CD4-positive, alpha-beta T cell treated with Interleukin-1 beta for 1 hour (primary cell): ENCODE measurements around the gene TNF.

Experiments
- DNase-seq, 2 donors: peaks; one replicate each; pipeline ENCODE4 v3.0.0-alpha.2; 2020 to 2022

The TNF gene

DNA sequence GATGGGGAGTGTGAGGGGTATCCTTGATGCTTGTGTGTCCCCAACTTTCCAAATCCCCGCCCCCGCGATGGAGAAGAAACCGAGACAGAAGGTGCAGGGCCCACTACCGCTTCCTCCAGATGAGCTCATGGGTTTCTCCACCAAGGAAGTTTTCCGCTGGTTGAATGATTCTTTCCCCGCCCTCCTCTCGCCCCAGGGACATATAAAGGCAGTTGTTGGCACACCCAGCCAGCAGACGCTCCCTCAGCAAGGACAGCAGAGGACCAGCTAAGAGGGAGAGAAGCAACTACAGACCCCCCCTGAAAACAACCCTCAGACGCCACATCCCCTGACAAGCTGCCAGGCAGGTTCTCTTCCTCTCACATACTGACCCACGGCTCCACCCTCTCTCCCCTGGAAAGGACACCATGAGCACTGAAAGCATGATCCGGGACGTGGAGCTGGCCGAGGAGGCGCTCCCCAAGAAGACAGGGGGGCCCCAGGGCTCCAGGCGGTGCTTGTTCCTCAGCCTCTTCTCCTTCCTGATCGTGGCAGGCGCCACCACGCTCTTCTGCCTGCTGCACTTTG is at the start of gene TNF:
TSS of gene TNF (plus strand) at position 231 of the 567 bp plus-strand sequence. CDS start at position 408, 177 bp downstream.
- peak; percentile 90 to 93 for DNase-seq

GRCh38 chr6:31525932-31526591 is 49.3 kb upstream of the TNF start:
- no peak for DNase-seq

DNA sequence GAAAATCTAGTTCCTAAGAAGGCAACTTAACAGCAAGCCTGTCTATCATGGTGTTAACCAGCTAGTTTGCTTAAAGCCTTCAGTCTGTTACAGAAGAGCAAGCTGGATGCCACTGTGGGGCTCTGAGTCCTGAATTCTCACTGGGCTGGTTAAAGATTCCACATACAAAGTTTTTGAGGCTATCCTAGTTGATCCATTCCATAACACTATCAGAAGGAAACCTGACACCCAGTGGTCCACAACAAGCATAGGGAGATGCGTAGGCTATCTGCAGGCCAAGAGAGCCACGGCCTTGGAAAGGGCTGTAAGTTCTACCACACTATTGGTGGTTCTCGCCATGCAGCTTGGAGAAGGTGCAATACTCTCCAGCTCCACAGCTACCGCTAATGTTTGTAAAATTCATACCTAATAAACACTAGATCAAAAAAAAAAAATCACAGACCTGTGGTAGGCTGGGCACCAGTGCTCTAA is 47.0 kb upstream of the TNF start:
- DNase-seq, result no peak

DNA sequence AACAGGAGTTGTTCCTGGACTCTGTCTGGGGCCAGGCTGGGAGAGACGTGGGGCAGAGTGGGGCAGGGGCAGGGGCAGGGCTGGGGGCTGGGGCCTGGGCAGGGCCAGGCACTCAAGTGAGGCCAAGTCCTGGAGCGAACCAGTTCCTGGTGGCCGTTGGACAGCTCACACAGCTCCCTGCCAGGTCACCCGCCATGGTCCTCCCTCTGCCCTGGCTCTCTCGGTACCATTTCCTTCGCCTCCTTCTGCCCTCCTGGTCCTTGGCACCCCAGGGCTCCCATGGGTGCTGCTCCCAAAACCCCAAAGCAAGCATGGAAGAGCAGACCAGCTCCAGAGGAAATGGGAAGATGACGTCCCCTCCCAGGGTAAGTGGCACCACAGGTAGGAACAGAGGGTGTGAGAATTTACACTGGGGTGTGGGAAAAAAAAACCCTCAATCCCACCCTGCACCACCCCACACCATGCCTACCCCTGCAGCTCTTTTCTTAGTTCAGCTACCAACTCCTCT is 46.5 kb upstream of the TNF start, which contains the start of gene MCCD1:
TSS of gene MCCD1 (plus strand) at position 142 of the 508 bp plus-strand sequence. CDS start at position 195, 53 bp downstream.
- no peak for DNase-seq

DNA sequence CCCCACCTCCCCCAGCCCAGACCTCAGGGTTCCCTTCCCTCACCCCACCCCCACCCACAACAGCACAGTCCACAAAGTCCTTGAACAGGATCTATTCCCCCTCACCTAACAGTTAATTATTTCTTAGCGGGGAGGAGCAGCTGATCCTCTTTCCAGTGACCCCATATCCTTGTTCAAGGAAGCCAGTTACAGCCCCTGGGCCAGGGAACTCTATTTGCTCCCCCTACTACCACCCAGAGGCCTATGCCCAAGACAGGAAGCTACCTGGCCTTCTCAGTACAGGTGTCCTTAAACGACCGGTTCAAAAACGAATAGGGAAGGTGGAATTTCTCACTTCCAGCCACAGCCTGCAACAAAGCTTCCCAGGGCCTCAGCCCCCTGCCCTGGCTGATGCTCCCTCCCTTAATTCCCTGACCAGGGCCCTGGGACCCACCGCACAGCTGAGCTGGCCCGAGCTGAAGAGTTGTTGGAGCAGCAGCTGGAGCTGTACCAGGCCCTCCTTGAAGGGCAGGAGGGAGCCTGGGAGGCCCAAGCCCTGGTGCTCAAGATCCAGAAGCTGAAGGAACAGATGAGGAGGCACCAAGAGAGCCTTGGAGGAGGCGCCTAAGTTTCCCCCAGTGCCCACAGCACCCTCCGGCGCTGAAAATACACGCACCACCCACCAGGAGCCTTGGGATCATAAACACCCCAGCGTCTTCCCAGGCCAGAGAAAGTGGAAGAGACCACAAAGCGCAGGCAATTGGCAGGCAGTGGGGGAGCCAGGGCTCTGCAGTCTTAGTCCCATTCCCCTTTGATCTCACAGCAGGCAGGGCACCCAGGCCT is 45.8 kb upstream of the TNF start:
- no peak for DNase-seq

DNA sequence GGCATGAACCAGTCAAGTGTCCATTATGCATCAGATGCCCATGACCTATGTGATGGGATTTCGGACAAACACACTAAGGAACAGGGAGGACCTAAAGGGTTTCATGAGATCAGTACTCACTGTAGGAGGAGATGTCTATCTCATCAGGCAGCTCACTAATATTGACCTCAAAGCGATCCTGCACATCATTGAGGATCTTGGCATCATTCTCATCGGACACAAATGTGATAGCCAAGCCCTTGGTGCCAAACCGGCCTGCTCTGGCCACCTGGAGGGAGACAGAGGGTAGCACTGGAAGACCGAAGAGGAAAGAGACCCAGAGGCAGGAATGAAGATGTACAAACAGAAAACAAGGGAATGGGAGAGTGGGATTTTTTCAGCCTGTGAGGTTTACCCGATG is 44.7 kb upstream of the TNF start:
- DNase-seq, result no peak

GRCh38 chr6:31531162-31531561 is 44.2 kb upstream of the TNF start:
- no peak for DNase-seq

GRCh38 chr6:31531771-31532643 is 43.4 kb upstream of the TNF start:
- DNase-seq, result no peak

DNA sequence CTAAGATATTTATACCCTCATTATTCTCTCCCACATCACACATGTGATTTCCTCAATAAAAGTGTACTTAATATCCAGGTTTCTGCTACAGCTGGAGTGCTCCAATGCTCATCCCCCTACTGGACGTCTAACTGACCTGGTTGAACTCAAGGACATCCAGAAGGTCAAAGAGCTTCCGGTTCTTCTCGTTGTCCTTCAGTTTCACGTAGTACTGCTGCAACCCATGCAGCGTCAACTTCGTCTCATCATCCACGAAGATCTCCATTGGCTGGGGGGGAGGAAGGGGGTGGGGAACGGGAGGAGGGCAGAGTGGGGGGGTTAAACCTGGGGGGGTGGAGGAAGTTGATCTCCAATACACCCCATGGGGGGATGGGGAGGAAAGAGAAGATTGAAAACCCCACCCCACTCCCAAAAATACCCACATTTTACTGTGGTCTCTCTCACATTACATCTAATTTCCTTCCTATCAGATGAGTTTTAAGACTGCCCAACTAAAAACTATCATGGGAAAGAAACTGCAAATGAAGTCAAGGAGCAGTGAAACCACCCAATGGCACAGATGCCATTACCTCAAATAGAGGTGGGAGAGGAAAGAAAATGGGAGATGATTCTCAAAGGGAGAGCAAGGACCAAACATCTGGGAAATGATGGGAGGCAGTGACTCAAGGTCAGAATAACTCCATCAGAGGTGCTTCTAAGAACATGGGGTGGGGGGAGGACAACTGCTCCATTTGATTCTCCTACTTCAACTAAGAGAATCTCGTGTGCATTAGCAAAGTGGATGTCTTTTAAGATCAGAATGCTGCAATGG is 42.5 kb upstream of the TNF start:
- no peak for DNase-seq

DNA sequence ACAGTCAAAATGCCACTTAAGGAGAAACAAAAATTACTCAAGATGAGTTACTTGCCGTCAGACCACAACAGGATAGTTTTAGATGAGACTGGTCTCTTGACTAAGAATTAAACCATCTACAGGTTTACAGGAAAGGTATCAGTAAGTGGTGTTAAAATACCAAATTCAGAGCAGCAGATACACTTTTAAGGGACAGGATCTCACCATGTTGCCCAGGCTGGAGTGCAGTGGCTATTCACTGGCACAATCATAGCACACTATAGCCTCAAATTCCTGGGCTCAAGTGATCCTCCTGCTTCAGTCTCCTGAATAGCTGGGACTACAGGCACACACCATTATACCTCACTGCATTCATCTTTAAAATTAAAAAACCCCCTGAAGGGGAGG is 41.9 kb upstream of the TNF start:
- DNase-seq, result no peak

DNA sequence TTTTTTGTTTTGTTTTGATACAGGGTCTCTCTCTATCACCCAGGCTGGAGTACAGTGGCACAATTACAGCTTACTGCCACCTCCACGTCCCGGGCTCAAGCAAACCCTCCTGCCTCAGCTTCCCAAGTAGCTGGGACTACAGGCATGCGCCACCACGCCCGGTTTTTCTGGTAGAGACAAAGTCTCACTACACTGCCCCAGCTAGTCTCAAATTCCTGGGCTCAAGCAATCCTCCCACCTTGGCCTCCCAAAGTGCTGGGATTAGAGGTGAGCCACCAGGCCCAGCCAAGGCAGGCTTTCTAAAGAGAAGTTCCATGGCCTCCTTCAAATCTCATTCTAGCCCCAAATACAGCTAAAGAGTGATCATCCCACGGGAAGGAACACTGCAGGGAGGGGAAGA is 41.4 kb upstream of the TNF start:
- DNase-seq, result no peak

- no peak for DNase-seq
Measured at GRCh38 chr6:31534521-31535040, 40.8 kb upstream of the TNF start.

GRCh38 chr6:31535538-31536324 is 39.6 kb upstream of the TNF start:
- DNase-seq, result no peak

GRCh38 chr6:31538805-31539400 is 36.5 kb upstream of the TNF start:
- DNase-seq, result peak in 1 of 2 donors; percentile 40

DNA sequence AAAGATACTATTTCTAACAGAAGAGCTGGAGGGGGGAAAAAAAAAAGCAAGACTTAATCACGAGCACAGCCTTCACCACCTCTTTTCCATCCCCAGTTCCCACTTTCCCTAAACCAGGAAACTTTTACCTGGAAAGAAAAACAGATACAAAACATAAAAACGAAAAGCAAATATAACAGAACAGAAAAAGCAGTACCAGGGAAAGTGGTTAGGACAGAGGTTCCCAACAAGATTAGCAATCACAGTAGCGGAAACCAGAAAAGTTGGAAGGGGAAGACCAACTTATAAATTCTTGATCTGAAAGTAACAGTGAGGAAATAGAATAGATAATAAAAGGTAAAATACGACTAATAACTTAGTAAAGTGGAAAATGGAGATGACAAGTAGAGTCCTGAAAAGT is 34.7 kb upstream of the TNF start:
- no peak for DNase-seq

GRCh38 chr6:31541059-31541657 is 34.2 kb upstream of the TNF start:
- DNase-seq, result peak; percentile 73 to 82

GRCh38 chr6:31541658-31542521 is 33.5 kb upstream of the TNF start, which contains the start of gene DDX39B:
TSS of gene DDX39B (minus strand) at chr6:31542003. CDS start at chr6:31540532, 1,471 bp downstream.
- peak; percentile 96 for DNase-seq

DNA sequence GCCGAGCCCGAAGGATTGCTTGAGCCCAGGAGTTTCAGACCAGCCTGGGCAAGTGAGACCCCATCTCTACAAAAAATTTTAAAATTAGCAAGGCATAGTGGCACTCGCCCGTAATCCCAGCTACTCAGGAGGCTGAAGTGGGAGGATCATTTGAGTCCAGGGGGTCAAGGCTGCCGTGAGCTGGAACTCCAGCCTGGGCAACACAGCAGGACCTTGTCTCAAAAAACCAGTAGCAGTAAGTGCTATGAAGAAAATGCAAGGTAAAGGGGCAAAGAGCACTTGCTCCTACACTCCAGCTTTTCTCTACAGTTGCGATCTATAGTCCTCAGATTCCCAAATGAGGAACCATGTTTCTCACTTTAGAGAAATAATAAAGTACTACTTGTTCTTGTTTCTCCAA is 31.7 kb upstream of the TNF start:
- DNase-seq, result no peak

GRCh38 chr6:31544676-31545075 is 30.7 kb upstream of the TNF start:
- DNase-seq, result no peak
